ENCODE measurements around the gene CEP295NL. TPM values are rescaled to one million over a fixed set of nuclear protein-coding genes. Genes with fewer than 3 reads are reported as not detected.
"Not testable (repeated sequence)": the region's sequence is repeated elsewhere in the genome, so short reads cannot be mapped to it uniquely, and the experiment has no call there.

CEP295NL gene
- total RNA-seq, 1 experiment from 2014 or later: 0.66 TPM

DNA sequence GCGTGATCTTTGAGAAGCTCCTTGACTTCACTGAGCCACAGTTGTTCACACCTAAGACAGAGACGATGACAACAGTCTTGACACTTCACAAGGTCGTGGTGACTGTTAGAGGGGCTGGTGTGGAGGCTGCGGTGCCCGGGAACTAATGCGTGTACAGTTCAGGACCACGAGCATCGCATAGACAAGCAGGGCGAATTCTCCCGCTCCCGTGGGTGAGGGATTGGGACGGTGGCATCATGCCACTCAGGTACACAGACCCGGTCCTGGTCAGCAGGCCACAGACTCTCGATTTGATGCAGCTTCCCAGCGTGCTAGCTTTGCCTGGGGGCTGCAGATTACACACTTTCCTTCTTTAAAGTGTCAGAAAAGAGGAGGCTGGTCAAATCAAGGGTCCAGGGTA, 24.7 kb downstream of the CEP295NL start:
- no peaks in the 10 kb centered on the region for H4K20me1 ChIP-seq (ENCODE audit: control insufficient read depth, insufficient read depth, insufficient read length)
- no peak overlapping the region for H3K18ac ChIP-seq (ENCODE audit: insufficient read length, low read depth, low read length)
- DNase-seq: no peak
- no peak overlapping the region for H4K91ac ChIP-seq (ENCODE audit: insufficient read length, low read depth, low read length)
- peaks cover 19 to 26% of the 10 kb centered on the region in 2 experiments for H3K4me1 Mint-ChIP-seq
- H3K14ac ChIP-seq (ENCODE audit: insufficient read depth, low read length): no peak overlapping the region
- H2BK12ac ChIP-seq (ENCODE audit: insufficient read length, low read depth, low read length): no peak overlapping the region
- H3K56ac ChIP-seq (ENCODE audit: insufficient read length, low read depth, low read length): no peak overlapping the region
- no peaks in the 10 kb centered on the region for H3K27me3 ChIP-seq (ENCODE audit: insufficient read depth, low read length)
- H3K79me2 ChIP-seq (ENCODE audit: insufficient read depth, low read length): no peaks in the 10 kb centered on the region
- H2BK120ac ChIP-seq (ENCODE audit: low read depth, low read length, poor library complexity, severe bottlenecking): no peak overlapping the region
- H3K4me1 ChIP-seq (ENCODE audit: insufficient read depth, low read length): peaks cover 2% of the 10 kb centered on the region; the same call in 1 of the 2 replicates
- no peak overlapping the region for H4K8ac ChIP-seq (replicated peaks; ENCODE audit: insufficient read length, low read depth, low read length)
- no peaks in the 10 kb centered on the region for H3K79me1 ChIP-seq (ENCODE audit: insufficient read depth, low read depth, low read length, poor library complexity, severe bottlenecking)
- H3K27ac ChIP-seq (ENCODE audit: insufficient read length, low read depth, low read length): no peak overlapping the region
- no peak overlapping the region for H3T11ph ChIP-seq (ENCODE audit: low read length)
- H2BK15ac ChIP-seq (ENCODE audit: low read depth, low read length): no peak overlapping the region
- no peaks in the 10 kb centered on the region for H3K9me3 Mint-ChIP-seq
- no peak overlapping the region for H3K27ac Mint-ChIP-seq
- H2AK5ac ChIP-seq (ENCODE audit: insufficient read length, low read length): no peak overlapping the region
- no peak for TF ChIP-seq CTCF (conservative IDR thresholded peaks at IDR 0.05)
- no peaks in the 10 kb centered on the region for H3K9me3 ChIP-seq (ENCODE audit: control insufficient read depth, low read depth, low read length)
- H3K23ac ChIP-seq (ENCODE audit: insufficient read length, low read depth, low read length): no peak overlapping the region
- H3K4me2 ChIP-seq (ENCODE audit: insufficient read depth, insufficient read length, low read length): no peak overlapping the region
- H4K5ac ChIP-seq (ENCODE audit: insufficient read length, low read depth, low read length): no peak overlapping the region
- no peak overlapping the region for H3K4ac ChIP-seq (ENCODE audit: low read depth, low read length)
- peaks cover 0 to 12% (median 3%) of the 10 kb centered on the region in 3 experiments; a peak in 4 of 7 replicates for H3K36me3 Mint-ChIP-seq (ENCODE audit: insufficient read depth in 1 of 3, low read depth in 3 of 3)
- WGBS (ENCODE audit: extremely low coverage, insufficient read length, low lambda C conversion rate): no CpG with 5 or more reads among the region's 15 CpGs
- H2BK20ac ChIP-seq (ENCODE audit: low read depth, low read length, poor library complexity, severe bottlenecking): no peak overlapping the region
- H3K23me2 ChIP-seq (ENCODE audit: insufficient read length, low read depth, low read length, poor library complexity, severe bottlenecking): peaks cover 2% of the 10 kb centered on the region
- H3K27me3 Mint-ChIP-seq (ENCODE audit: low read depth): no peaks in the 10 kb centered on the region; the same call in 1 of the 2 replicates
- H2BK5ac ChIP-seq (ENCODE audit: insufficient read length, low read length): no peak overlapping the region
- no peak overlapping the region for H2AFZ ChIP-seq (ENCODE audit: low read length)
- no peak overlapping the region for H3K9ac ChIP-seq (ENCODE audit: extremely low read depth, insufficient read length, low read length)
- no peak overlapping the region for H3K4me3 Mint-ChIP-seq

DNA sequence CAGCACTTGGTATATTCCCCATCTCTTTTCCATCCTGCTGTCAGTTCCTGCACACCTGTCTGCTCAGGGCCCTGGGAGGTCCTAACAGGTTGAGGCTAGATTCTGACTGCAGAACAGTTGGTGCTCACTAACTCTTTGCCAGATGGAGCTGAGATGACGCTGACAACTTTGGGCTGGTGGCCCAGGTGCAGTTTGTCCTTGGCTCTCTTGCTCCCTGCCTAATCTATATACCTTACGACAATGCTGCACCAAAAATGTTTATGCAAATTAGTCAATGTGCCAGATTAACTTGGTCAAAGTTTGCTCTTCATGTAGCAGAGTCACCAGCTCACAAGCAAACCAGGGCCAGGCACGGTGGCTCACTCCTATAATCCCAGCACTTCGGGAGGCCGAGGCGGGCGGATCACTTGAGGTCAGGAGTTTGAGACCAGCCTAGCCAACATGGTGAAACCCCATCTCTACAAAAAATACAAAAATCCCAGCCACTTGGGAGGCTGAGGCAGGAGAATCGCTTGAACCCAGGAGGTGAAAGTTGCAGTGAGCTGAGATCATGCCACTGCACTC, 26.0 kb downstream of the CEP295NL start:
- H2AK5ac ChIP-seq (ENCODE audit: insufficient read length, low read length); H3K14ac ChIP-seq (ENCODE audit: insufficient read depth, low read length); H3K4ac ChIP-seq (ENCODE audit: low read depth, low read length); H2BK20ac ChIP-seq (ENCODE audit: low read depth, low read length, poor library complexity, severe bottlenecking); H3K23ac ChIP-seq (ENCODE audit: insufficient read length, low read depth, low read length); H4K5ac ChIP-seq (ENCODE audit: insufficient read length, low read depth, low read length); H2BK12ac ChIP-seq (ENCODE audit: insufficient read length, low read depth, low read length); H3K9me3 ChIP-seq (ENCODE audit: control insufficient read depth, low read depth, low read length); H3K23me2 ChIP-seq (ENCODE audit: insufficient read length, low read depth, low read length, poor library complexity, severe bottlenecking); H3K4me3 Mint-ChIP-seq; H3K79me1 ChIP-seq (ENCODE audit: insufficient read depth, low read depth, low read length, poor library complexity, severe bottlenecking); H2AFZ ChIP-seq (ENCODE audit: low read length); H3K18ac ChIP-seq (ENCODE audit: insufficient read length, low read depth, low read length); H3K27me3 Mint-ChIP-seq (ENCODE audit: low read depth); H3K4me2 ChIP-seq (ENCODE audit: insufficient read depth, insufficient read length, low read length); H3K56ac ChIP-seq (ENCODE audit: insufficient read length, low read depth, low read length); H4K20me1 ChIP-seq (ENCODE audit: control insufficient read depth, insufficient read depth, insufficient read length); H3K4me1 ChIP-seq (ENCODE audit: insufficient read depth, low read length); H2BK5ac ChIP-seq (ENCODE audit: insufficient read length, low read length); H2BK120ac ChIP-seq (ENCODE audit: low read depth, low read length, poor library complexity, severe bottlenecking); H2BK15ac ChIP-seq (ENCODE audit: low read depth, low read length); H3K79me2 ChIP-seq (ENCODE audit: insufficient read depth, low read length); H4K91ac ChIP-seq (ENCODE audit: insufficient read length, low read depth, low read length); H3K9me3 Mint-ChIP-seq; H3K27ac ChIP-seq (ENCODE audit: insufficient read length, low read depth, low read length); H3T11ph ChIP-seq (ENCODE audit: low read length); H3K9ac ChIP-seq (ENCODE audit: extremely low read depth, insufficient read length, low read length); DNase-seq; H4K8ac ChIP-seq (replicated peaks; ENCODE audit: insufficient read length, low read depth, low read length); H3K27me3 ChIP-seq (ENCODE audit: insufficient read depth, low read length): not testable (repeated sequence)
- WGBS (ENCODE audit: extremely low coverage, insufficient read length, low lambda C conversion rate): no CpG with 5 or more reads among the region's 8 CpGs
- peaks cover 0 to 13% (median 10%) of the 10 kb centered on the region in 3 experiments; a peak in 5 of 7 replicates for H3K36me3 Mint-ChIP-seq (ENCODE audit: insufficient read depth in 1 of 3, low read depth in 3 of 3)
- peak overlapping the region in 1 of 3 experiments; percentile 63; a peak in 1 of 7 replicates for H3K27ac Mint-ChIP-seq
- H3K4me1 Mint-ChIP-seq: peaks cover 16 to 22% of the 10 kb centered on the region in 2 experiments; a peak in 3 of 4 replicates

All from H9 (cell line).